ENCODE measurements around the gene BTD. TPM values are rescaled to one million over a fixed set of nuclear protein-coding genes. Genes with fewer than 3 reads are reported as not detected.

Gene BTD
- total RNA-seq, 1 donor from 2014 or later = 12.7 TPM

- no peak for DNase-seq
- TF ChIP-seq CTCF (IDR thresholded peaks at IDR 0.05; ENCODE audit: partially characterized antibody, unreplicated experiment) = no peak
- Mint-ChIP-seq H3K4me1 (ENCODE audit: low read depth, unreplicated experiment) (no peaks in the 10 kb centered on the region), H3K36me3 (ENCODE audit: unreplicated experiment) (peaks cover 10% of the 10 kb centered on the region), H3K27ac (ENCODE audit: unreplicated experiment) (no peak overlapping the region), H3K4me3 (ENCODE audit: unreplicated experiment) (no peak overlapping the region), H3K27me3 (ENCODE audit: unreplicated experiment) (no peaks in the 10 kb centered on the region), H3K9me3 (ENCODE audit: unreplicated experiment) (peaks cover 3% of the 10 kb centered on the region)
These were observed 93.1 kb downstream of the BTD start for GRCh38 chr3:15694628-15695027.

Small RNAs within 50 kb of the gene (microRNA-seq; reads per million reads assigned to microRNA genes)
- gene MIR3134 (ENCODE audit: unreplicated experiment) = not detected

Other genes with a start within 250 kb of the BTD start
- gene METTL6, start 174.2 kb upstream of the BTD start, total RNA-seq (ENCODE audit: unreplicated experiment) = 25.9 TPM
- 43.9 TPM for gene EAF1, start 174.1 kb upstream of the BTD start, total RNA-seq (ENCODE audit: unreplicated experiment)
- 4.8 TPM for gene COLQ, start 80.0 kb upstream of the BTD start, total RNA-seq (ENCODE audit: unreplicated experiment)
- gene HACL1, start 176 bp upstream of the BTD start, total RNA-seq (ENCODE audit: unreplicated experiment) = 19.0 TPM
- 84.3 TPM for gene ANKRD28, start 196.2 kb downstream of the BTD start, total RNA-seq (ENCODE audit: unreplicated experiment)